Measurements from ENCODE around the gene FCAMR. TPM values are rescaled to one million over a fixed set of nuclear protein-coding genes. Genes with fewer than 3 reads are reported as not detected.
"Not testable (repeated sequence)": the region's sequence is repeated elsewhere in the genome, so short reads cannot be mapped to it uniquely, and the experiment has no call there.

The FCAMR gene
- total RNA-seq, 1 experiment from 2014 or later: not detected

- in situ Hi-C loops (cut with HindIII; ENCODE audit: low pct_unique_long_range_greater_than_20kb, low sequenced_read_pairs): no loop called here
- peak; percentile 78 for DNase-seq (ENCODE audit: low read depth, low spot score)
Observed at GRCh38 chr1:206925106-206925736, 45.0 kb downstream of the FCAMR start.

GRCh38 chr1:206924592-206925105, 45.6 kb downstream of the FCAMR start:
- DNase-seq (ENCODE audit: low read depth, low spot score): no peak
- in situ Hi-C loops (cut with HindIII; ENCODE audit: low pct_unique_long_range_greater_than_20kb, low sequenced_read_pairs): no loop called here

GRCh38 chr1:206923961-206924557, 46.2 kb downstream of the FCAMR start:
- in situ Hi-C loops (cut with HindIII; ENCODE audit: low pct_unique_long_range_greater_than_20kb, low sequenced_read_pairs); DNase-seq (ENCODE audit: low read depth, low spot score): not testable (repeated sequence)

GRCh38 chr1:206923009-206923960, 47.0 kb downstream of the FCAMR start:
- DNase-seq (ENCODE audit: low read depth, low spot score): no peak
- in situ Hi-C loops (cut with HindIII; ENCODE audit: low pct_unique_long_range_greater_than_20kb, low sequenced_read_pairs): no loop called here

- in situ Hi-C loops (cut with HindIII; ENCODE audit: low pct_unique_long_range_greater_than_20kb, low sequenced_read_pairs): no loop called here
- no peak for DNase-seq (ENCODE audit: low read depth, low spot score)
Observed at GRCh38 chr1:206922524-206922923, 47.7 kb downstream of the FCAMR start.

GRCh38 chr1:206921772-206922265, 48.4 kb downstream of the FCAMR start, which contains the start of gene FCMR:
TSS of gene FCMR (minus strand) at chr1:206921941. CDS start at chr1:206921854, 87 bp downstream.
- DNase-seq (ENCODE audit: low read depth, low spot score): peak; percentile 19
- in situ Hi-C loops (cut with HindIII; ENCODE audit: low pct_unique_long_range_greater_than_20kb, low sequenced_read_pairs): no loop called here

- in situ Hi-C loops (cut with HindIII; ENCODE audit: low pct_unique_long_range_greater_than_20kb, low sequenced_read_pairs): no loop called here
Observed at GRCh38 chr1:206918076-206918475, 52.2 kb downstream of the FCAMR start.

GRCh38 chr1:206916000-206916709, 54.1 kb downstream of the FCAMR start:
- DNase-seq (ENCODE audit: low read depth, low spot score): no peak
- in situ Hi-C loops (cut with HindIII; ENCODE audit: low pct_unique_long_range_greater_than_20kb, low sequenced_read_pairs): no loop called here

More at GRCh38 chr1:206918076-206918475, 52.2 kb downstream of the FCAMR start:
- no peak for DNase-seq (ENCODE audit: low read depth, low spot score)

- in situ Hi-C loops (cut with HindIII; ENCODE audit: low pct_unique_long_range_greater_than_20kb, low sequenced_read_pairs): no loop called here
- DNase-seq (ENCODE audit: low read depth, low spot score): no peak
Observed at GRCh38 chr1:206915030-206915735, 55.1 kb downstream of the FCAMR start.

GRCh38 chr1:206913766-206914537, 56.3 kb downstream of the FCAMR start:
- in situ Hi-C loops (cut with HindIII; ENCODE audit: low pct_unique_long_range_greater_than_20kb, low sequenced_read_pairs): no loop called here
- DNase-seq (ENCODE audit: low read depth, low spot score): no peak

GRCh38 chr1:206912445-206913095, 57.7 kb downstream of the FCAMR start:
- in situ Hi-C loops (cut with HindIII; ENCODE audit: low pct_unique_long_range_greater_than_20kb, low sequenced_read_pairs): no loop called here

GRCh38 chr1:206911064-206911663, 59.1 kb downstream of the FCAMR start:
- in situ Hi-C loops (cut with HindIII; ENCODE audit: low pct_unique_long_range_greater_than_20kb, low sequenced_read_pairs): no loop called here
- DNase-seq (ENCODE audit: low read depth, low spot score): peak; percentile 67

More at GRCh38 chr1:206912445-206913095, 57.7 kb downstream of the FCAMR start:
- DNase-seq (ENCODE audit: low read depth, low spot score): peak; percentile 91

GRCh38 chr1:206909883-206910318, 60.4 kb downstream of the FCAMR start:
- in situ Hi-C loops (cut with HindIII; ENCODE audit: low pct_unique_long_range_greater_than_20kb, low sequenced_read_pairs): no loop called here
- DNase-seq (ENCODE audit: low read depth, low spot score): no peak

GRCh38 chr1:206909161-206909882, 60.9 kb downstream of the FCAMR start:
- no peak for DNase-seq (ENCODE audit: low read depth, low spot score)
- in situ Hi-C loops (cut with HindIII; ENCODE audit: low pct_unique_long_range_greater_than_20kb, low sequenced_read_pairs): no loop called here

GRCh38 chr1:206908038-206908437, 62.2 kb downstream of the FCAMR start:
- in situ Hi-C loops (cut with HindIII; ENCODE audit: low pct_unique_long_range_greater_than_20kb, low sequenced_read_pairs): no loop called here
- no peak for DNase-seq (ENCODE audit: low read depth, low spot score)
